SK-N-MC (cell line): ENCODE results near the gene ANP32A.

Experiments
- EZH2 ChIP-seq: fragments of 200-600 bp; sonication (generic); IDR thresholded peaks from one replicate; pipeline ENCODE4 v1.6.1; 2017; ENCODE audit warnings: antibody characterized with exemption
- POLR2AphosphoS5 ChIP-seq: IDR thresholded peaks from 2 replicates; pipeline ENCODE4 v1.6.1; 2012; ENCODE audit warnings: mild to moderate bottlenecking, low read depth, low read length, borderline replicate concordance

DNA sequence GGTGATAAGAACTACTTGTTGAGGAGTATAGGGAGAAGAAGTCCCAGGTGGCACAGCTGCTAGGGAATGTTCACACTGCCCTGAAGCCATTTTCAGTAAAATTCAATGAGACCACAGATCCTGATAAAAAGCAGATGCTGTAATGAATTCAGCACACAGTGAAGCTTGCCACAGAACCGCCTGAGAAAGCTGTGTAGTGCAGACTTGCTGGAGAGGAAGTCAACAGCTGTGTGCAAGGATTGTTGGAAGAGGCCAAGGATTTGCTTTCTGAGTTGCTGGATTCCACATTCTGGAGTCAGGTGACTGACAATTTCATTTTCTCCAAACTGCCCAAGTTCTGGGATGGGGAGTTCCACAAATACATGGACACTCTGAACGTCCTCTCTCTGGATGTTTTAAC is 70.9 kb downstream of the ANP32A start:
- TF ChIP-seq POLR2AphosphoS5 (no peak), EZH2 (no peak)
